GM18907 (cell line): ENCODE measurements around the gene VDAC2.

Source experiments
- ATAC-seq: cut with Tn5 transposase; IDR thresholded peaks from one replicate; pipeline ENCODE4 v1.9.1; 2021; ENCODE audit warnings: mild to moderate bottlenecking, moderate library complexity; ENCODE audit not compliant: unreplicated experiment

The VDAC2 gene

DNA sequence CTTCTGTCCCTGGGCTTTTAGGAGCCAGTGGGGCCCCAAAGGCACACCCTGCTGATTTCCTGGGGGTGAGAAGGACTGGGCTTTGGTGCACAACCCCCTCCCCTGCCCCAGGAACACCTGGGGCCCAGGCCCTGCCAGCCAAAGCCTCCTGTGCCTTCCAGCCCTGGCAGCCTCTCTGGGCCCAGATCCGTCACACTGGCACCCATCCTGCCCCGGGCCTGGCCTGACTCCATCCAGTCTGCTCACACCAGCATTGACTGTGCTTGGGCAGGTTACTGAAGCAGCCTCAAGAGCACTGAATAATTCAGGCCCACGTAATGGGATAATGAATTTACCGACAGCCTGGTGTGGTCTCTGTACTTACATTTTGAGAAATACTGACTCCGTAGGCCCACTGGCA is 37.2 kb downstream of the VDAC2 start:
- no peak for ATAC-seq

DNA sequence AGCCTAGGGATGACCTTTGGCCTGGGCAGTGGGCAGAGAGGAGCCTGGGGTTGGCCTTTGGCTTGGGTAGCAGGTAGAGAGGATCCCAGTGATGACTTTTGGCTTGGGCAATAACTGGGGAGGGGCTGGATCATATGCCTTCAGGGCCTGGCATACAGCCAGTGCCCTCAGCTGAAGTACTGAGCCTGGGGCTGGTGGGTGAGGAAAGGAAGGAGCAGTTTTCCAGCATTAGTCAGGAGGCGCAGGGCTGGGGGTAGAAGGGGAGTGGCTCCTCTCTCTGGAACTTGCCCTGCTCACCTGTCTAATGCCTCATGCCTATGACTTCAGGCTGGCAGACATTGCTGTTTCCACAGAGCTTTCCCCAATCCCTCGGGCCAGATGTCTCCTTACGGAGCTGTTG is 40.3 kb downstream of the VDAC2 start:
- no peak for ATAC-seq

DNA sequence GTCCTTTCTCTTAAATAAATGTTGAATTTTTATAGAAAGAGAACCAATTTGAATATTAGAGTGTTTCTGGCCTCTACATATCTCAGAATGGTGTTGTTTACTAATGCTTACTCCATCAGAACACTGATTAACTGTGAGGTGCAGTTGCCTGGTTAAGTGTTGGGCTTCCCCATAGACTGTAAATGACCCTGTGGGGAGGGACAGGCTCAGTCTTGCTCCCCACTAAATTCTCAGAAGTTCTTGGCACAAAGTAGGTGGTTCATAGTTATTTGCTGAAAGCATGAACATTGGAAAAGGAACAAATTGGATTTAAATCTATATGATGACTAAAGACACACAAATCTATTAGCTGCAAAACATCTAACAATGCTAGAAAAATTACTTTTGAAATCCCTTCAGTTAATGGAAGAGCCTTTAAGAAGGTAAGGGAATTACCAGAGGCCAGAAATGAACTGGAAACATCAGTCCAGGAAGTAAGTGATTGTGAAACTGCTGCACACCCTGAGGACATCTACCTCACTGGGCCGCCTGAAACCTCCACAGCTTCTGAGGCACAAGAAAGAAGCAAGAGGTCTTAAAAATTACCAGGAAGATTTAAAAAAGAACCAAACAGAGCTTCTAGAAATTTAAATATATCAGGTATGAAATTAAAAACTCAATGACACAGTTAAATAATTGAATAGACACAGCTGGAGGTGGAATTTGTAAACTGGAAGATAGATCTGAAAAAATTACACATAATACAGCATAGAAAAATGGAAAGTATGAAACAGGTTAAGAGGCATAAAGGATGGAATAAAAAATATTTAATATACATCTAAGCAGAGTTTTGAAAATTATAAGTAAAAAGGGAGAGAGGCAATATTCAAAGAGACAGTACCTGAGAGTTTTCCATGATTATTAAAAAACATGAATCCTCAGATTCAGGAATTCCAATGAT is 43.0 kb downstream of the VDAC2 start:
- no peak for ATAC-seq

DNA sequence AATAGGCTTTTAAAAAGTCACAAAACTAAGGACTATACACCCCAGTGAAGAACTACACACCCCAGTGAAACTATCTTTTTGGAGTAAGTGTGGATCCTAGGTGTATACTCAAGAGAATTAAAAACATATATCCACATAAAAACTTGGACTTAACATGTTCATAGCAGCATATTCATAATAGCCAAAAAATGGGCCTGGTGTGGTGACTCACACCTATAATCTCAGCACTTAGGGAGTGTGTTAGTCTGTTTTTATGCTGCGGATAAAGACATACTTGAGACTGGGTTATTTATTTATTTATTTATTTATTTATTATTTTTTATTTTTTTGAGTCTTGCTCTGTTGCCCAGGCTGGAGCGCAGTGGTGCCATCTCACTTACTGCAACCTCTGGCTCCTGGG is 44.1 kb downstream of the VDAC2 start:
- ATAC-seq: no peak

DNA sequence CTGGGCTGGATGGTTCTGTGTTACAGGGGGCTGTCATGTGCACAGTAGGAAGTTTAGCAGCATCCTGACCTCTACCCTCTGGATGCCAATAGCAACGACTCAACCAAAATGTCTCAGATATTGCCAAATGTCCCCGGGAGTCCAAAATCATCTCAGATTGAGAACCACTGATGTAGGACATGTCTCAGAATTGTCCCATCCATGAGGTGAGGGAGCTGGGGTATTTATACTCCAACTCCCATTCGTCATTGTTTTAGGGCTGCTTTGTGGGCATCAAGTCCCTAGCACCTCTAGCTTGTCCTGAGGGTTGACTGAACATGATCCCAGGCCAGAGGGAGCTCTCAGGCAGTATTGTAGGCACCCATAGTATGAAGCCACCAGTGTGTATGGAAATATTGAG is 50.4 kb downstream of the VDAC2 start:
- no peak for ATAC-seq

DNA sequence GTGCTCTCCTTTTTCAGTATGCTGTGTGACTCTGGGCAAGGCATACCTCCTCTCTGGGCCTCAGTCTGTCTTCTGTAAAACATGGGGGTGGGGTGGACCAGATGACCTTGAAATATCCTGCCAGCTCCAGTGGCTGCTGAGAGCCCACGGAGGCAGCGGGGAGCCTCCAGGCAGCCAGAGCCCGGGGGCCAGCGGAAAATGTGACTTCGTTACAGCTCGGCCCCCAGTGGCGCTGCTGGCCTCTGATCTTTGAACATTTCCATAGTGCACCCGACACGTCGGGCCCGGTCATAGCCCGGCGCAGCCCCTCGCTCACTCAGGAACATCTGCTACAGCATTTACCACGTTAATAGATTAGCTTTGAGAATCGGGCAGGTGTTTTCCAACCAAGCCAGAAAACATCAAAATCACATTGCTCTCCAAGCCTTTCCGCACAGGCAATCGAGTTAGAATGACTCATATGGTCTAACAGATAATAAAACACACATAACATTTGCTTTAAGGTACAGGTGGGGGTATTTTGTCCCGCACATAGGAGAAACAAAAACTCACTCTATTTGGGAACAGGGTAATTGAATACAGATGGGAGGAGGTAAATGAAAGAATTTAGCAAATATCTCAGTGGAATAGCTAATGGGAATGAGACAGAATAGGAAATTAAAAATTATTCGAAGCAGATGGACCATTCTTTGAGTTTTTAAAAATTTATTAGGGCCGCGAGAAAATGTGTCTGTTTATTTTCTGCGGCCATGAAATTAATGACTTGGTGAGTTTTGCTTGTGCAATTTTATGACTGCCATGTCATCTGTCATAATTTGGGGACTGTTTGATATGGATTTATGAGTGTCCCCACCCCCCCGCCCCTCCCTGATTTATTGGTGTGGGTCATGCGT is 51.5 kb downstream of the VDAC2 start:
- ATAC-seq: no peak

DNA sequence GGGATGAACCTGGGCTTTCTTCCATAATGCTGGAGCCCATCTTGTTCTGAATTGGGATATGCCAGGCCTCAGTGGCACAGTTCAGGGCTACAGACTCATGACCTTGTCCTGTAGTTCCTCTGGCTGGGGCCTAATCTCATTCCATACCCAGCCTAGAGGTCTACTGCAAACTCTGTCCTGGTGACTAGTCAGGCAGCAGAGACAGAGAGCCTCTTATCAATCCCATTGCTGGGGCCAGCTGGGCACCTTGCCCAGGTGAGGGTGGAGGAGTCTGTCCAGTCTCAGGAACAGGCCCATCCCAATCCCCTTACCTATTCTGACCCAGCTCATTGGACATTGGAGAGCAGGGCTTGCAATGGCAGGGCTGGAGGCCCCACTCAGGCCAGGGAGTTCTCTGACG is 53.2 kb downstream of the VDAC2 start:
- ATAC-seq: no peak

DNA sequence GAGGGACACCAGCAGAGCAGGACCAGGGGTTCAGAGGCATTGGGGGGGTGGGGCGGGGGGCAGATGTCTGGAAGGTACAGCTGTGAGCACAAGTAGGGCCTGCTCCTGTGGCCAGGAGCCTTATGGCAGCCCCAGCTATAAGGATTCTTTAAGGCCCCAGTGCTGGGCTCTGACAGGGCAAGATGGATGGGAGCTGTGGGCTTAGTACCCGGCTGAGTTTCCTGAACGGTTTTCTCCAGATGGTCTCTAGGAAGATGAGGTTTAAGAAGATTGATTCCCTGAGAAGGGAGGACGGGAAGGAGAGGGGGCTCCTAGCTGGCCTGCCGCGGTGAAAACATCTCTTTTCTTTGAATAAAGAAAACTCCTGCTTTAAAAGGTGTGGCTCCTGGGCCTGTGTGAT is 55.3 kb downstream of the VDAC2 start:
- ATAC-seq: no peak

DNA sequence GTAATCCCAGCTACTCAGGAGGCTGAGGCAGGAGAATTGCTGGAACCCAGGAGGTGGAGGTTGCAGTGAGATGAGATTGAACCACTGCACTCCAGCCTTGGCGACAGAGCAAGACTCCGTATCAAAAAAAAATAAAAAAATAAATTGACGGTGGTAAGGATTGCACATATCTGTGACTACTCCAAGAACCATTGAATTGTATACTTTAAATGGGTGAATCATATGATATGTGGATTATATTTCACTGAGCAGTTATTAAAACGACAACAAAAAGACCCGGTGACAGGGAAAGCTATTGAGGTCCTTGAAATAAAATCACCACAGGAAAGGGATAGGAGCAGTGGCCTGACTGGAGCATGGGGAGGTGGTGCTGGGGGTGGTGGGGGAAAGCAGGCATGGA is 56.3 kb downstream of the VDAC2 start:
- no peak for ATAC-seq

DNA sequence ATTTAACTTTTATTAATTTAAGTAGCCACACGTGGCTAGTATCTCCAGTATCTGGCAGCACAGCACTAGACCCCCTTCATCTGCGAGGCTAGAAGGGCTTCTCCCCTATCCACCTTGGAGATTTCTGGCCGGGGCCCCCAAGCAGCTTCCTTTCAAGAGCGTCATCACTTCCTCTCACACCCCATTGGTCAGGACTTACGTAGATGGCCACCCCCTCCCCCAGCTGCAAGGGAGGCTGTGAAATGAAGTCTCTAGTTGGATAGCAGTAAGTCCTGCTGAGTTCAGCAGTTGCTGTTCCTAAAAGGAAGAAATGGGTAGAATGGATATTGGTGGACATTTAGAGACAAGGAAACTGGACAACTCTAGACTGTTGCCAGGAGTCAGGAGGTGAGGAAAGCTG is 59.0 kb downstream of the VDAC2 start:
- ATAC-seq: no peak

DNA sequence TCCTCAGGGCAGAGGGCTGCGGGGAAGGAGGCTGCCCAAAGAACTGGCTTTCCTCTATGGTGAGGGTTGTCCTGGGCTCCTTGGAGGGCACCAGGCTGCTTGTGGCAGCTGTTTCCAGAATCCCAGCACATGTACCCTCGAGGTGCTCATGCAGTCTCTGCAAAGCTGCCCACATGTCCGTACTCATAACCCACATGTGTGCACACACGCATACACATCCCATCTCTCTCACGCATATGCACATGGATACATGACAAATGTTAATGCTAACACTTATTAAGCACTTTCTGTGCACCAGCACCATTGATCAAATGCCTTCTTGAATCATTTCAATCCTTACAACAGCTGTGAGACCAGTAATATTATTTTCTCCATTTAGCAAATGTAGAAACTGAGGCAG is 61.5 kb downstream of the VDAC2 start:
- no peak for ATAC-seq

DNA sequence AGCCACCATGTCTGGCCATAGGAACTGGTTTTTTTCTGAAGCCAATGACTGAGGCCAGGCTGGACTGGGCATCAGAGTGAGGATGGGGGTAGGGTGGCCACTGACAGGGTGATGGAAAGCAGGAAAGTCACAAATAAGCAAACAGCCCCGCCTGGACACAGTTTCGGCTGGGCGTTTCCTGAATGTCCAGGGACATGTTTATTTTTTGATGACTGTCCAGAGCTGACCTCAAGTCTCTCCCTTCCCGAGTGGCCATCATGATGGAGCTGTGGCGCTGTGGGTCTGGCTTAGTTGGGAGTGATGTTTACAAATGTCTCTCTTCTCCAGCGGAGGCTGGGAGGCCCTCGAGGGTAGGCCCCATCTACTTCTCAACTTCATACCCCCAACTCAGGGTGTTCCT is 62.3 kb downstream of the VDAC2 start:
- ATAC-seq: no peak

DNA sequence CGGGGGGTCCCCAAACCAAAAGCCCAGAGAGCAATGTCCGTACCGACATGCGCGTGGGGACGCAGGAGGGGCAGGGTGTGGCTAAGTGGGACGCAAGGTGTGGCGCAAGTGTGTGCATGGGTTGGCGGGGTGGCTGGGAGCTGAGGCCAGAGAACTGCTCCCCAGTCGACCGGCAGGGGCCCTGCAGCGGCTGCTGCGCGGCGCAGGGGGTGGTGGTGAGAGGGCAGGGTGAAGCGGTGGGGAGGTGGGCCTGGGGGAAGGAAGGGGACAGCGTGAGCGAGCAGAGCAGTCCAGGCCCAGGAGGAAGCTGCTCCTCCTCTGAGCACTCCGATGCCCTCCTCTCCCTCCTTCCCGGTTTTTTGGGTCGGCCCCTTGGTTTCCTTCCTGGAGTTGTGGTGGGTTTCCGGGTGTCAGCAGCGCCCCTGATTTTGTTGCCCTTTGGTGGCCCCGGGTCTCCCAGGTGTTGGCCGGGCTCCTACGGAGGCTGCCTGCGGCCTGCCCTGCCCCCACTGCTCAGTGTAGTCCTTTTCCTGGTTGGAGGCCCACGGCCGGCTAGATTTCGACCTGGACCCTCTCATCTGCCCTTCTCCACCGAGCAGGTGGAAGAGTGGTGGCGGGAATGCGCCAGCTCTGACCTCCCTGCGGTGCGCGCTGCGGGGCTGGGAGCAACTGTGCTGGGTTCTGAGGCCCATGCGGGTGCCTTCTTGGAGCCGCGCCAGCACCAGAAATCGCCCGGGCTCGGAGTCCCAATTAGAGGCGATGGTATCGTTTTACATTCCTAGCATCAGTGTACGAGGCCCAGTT is 65.7 kb downstream of the VDAC2 start:
- ATAC-seq: no peak

DNA sequence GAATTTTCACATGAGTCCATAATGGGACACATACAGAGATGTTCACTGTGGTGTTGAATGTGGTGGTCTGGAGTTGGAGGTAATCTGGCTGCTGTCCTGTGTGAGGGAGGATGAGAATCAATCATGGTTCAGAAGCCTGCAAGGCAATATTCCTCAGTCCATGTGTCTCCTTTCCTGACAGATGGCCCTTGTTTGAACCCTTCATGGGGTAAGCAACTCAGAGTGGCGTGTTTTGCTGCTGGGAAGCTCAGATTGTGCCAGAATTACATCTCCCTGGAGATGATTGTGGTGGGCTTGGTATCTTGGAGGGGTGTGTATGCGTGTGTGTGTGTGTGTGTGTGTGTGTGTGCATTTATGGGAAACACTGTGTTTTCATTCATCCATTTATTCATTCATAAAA is 69.6 kb downstream of the VDAC2 start:
- no peak for ATAC-seq
